ENCODE results near the gene RAB2B. TPM values are rescaled to one million over a fixed set of nuclear protein-coding genes. Genes with fewer than 3 reads are reported as not detected.
A peak's percentile ranks its signal among the peaks of the same experiment; 100 is the strongest.
"Not testable (repeated sequence)": the region's sequence is repeated elsewhere in the genome, so short reads cannot be mapped to it uniquely, and the experiment has no call there.

RAB2B gene
- total RNA-seq, 1 donor from 2014 or later, result 19.2 TPM

DNA sequence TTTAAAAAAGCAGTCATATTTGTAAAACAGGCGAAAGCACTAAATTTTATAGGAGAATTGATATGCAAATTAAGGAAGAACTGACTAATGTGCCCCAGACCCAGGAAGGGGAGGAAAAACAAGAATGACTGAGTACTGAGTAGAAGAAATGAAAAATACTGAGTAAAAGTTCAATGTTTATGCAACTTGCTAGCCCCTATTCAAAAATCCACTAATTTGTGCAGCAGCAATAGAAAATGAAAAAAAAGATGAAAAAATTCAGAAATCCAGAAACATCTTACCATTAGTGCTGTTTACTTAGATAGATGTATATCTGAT, 26.9 kb downstream of the RAB2B start:
- Histone ChIP-seq H3K4me1 (peaks cover 3 to 5% of the 10 kb centered on the region in 2 donors), H3K9me3 (no peaks in the 10 kb centered on the region), H3K4me3 (no peak overlapping the region), H3K36me3 (peaks cover 2 to 8% of the 10 kb centered on the region in 2 donors), H3K27ac (no peak overlapping the region), H3K27me3 (no peaks in the 10 kb centered on the region)
- intact Hi-C loops (cut with DNase I), result no loop called here
- TF ChIP-seq CTCF (IDR thresholded peaks at IDR 0.05), result no peak
- DNase-seq (ENCODE audit: low spot score in 2 of 2), result no peak

DNA sequence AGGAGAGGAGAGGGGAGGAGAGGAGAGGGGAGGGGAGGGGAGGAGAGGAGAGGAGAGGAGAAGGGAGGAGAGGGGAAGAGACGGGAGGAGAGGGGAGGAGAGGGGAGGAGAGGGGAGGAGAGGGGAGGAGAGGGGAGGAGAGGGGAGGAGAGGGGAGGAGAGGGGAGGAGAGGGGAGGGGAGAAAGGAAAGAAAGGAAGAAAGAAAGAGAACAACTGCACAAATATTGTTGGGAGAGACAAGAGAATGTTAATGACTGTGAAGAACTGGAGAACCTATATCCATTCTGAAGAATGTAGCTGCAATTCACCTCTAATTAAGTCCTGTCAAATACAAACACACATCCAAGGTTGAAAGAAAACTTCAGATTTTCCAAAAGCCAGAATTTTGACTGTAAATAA, 34.1 kb downstream of the RAB2B start:
- DNase-seq (ENCODE audit: low spot score in 2 of 2); H3K4me3 ChIP-seq; H3K27me3 ChIP-seq; H3K9me3 ChIP-seq; H3K36me3 ChIP-seq; H3K27ac ChIP-seq; intact Hi-C loops (cut with DNase I); H3K4me1 ChIP-seq: not testable (repeated sequence)

GRCh38 chr14:21440859-21441258, 35.9 kb downstream of the RAB2B start:
- H3K27ac ChIP-seq, result no peak overlapping the region
- intact Hi-C loops (cut with DNase I), result no loop called here
- no peak for DNase-seq (ENCODE audit: low spot score in 2 of 2)
- peaks cover 8 to 10% of the 10 kb centered on the region in 2 donors for H3K4me1 ChIP-seq
- no peak overlapping the region for H3K4me3 ChIP-seq
- TF ChIP-seq CTCF (IDR thresholded peaks at IDR 0.05), result no peak
- no peaks in the 10 kb centered on the region for H3K36me3 ChIP-seq
- H3K27me3 ChIP-seq, result no peaks in the 10 kb centered on the region
- no peaks in the 10 kb centered on the region for H3K9me3 ChIP-seq

- no peak for TF ChIP-seq CTCF (IDR thresholded peaks at IDR 0.05)
- no peaks in the 10 kb centered on the region for H3K36me3 ChIP-seq
- no peaks in the 10 kb centered on the region for H3K27me3 ChIP-seq
- intact Hi-C loops (cut with DNase I), result loop anchor here (1.0 to 5.0 kb wide), 5 partner anchors 19 to 120 kb away; partner anchors contain the start of genes CHD8, METTL3, RAB2B and SUPT16H
- DNase-seq (ENCODE audit: low spot score in 2 of 2), result peak; percentile 95 to 99
- H3K4me3 ChIP-seq, result peak overlapping the region; percentile 73 to 89
- H3K9me3 ChIP-seq, result no peaks in the 10 kb centered on the region
- peaks cover 8 to 15% of the 10 kb centered on the region in 2 donors for H3K4me1 ChIP-seq
- peak overlapping the region; percentile 86 to 89 for H3K27ac ChIP-seq
Observed at GRCh38 chr14:21437063-21437901, 39.5 kb downstream of the RAB2B start.

GRCh38 chr14:21436567-21437062, 40.1 kb downstream of the RAB2B start:
- H3K9me3 ChIP-seq, result no peaks in the 10 kb centered on the region
- H3K4me3 ChIP-seq, result peak overlapping the region; percentile 73 to 89
- no peaks in the 10 kb centered on the region for H3K27me3 ChIP-seq
- intact Hi-C loops (cut with DNase I), result loop anchor here (1.0 to 5.0 kb wide), 5 partner anchors 20 to 121 kb away; partner anchors contain the start of genes CHD8, METTL3, RAB2B and SUPT16H
- H3K36me3 ChIP-seq, result no peaks in the 10 kb centered on the region
- H3K4me1 ChIP-seq, result peaks cover 8 to 15% of the 10 kb centered on the region in 2 donors
- peak overlapping the region; percentile 86 to 89 for H3K27ac ChIP-seq
- no peak for TF ChIP-seq CTCF (IDR thresholded peaks at IDR 0.05)
- no peak for DNase-seq (ENCODE audit: low spot score in 2 of 2)

DNA sequence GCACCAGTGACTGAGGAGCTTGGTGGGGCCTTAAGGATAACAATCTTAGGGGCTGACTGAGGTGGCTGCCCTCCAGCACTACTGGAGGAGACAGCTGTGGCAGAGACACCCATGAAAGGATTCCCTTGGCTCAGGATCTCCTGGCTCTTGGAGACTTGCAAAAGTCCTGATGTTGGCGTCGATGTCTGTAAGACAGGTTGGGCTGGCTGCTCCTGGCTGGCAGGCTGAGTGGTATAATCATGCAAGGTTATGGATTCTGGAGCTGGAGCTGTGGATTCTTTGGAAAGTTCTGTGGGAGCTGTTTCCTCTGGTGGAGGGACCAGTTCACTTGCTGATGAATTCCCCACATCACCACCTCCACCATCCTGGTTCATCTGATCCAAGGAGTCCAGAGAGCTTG, 45.6 kb downstream of the RAB2B start:
- Histone ChIP-seq H3K27me3 (no peaks in the 10 kb centered on the region), H3K9me3 (no peaks in the 10 kb centered on the region), H3K27ac (no peak overlapping the region), H3K4me1 (peaks cover 0 to 7% of the 10 kb centered on the region in 2 donors), H3K36me3 (peaks cover 46 to 53% of the 10 kb centered on the region in 2 donors), H3K4me3 (no peak overlapping the region)
- no peak for DNase-seq (ENCODE audit: low spot score in 2 of 2)
- TF ChIP-seq CTCF (IDR thresholded peaks at IDR 0.05), result no peak
- intact Hi-C loops (cut with DNase I), result loop anchor here (5.0 kb wide), 1 partner anchor 36 kb away; no protein-coding TSS in a partner anchor
